ENCODE measurements around the gene PWP2. TPM values are rescaled to one million over a fixed set of nuclear protein-coding genes. Genes with fewer than 3 reads are reported as not detected.

PWP2 gene
- total RNA-seq, 1 experiment from 2014 or later = 6.0 TPM

GRCh38 chr21:44078411-44078981, 28.7 kb upstream of the PWP2 start:
- Histone ChIP-seq H3K4me2 (ENCODE audit: insufficient read depth, insufficient read length, low read length) (no peak overlapping the region), H2AFZ (ENCODE audit: low read length) (no peak overlapping the region), H3K23ac (ENCODE audit: insufficient read length, low read depth, low read length) (no peak overlapping the region), H2BK15ac (ENCODE audit: low read depth, low read length) (no peak overlapping the region), H3K79me2 (ENCODE audit: insufficient read depth, low read length) (no peaks in the 10 kb centered on the region), H2BK20ac (ENCODE audit: low read depth, low read length, poor library complexity, severe bottlenecking) (no peak overlapping the region), H3K23me2 (ENCODE audit: insufficient read length, low read depth, low read length, poor library complexity, severe bottlenecking) (no peaks in the 10 kb centered on the region), H4K8ac (replicated peaks; ENCODE audit: insufficient read length, low read depth, low read length) (no peak overlapping the region), H3K79me1 (ENCODE audit: insufficient read depth, low read depth, low read length, poor library complexity, severe bottlenecking) (no peaks in the 10 kb centered on the region), H3K27me3 (ENCODE audit: insufficient read depth, low read length) (no peaks in the 10 kb centered on the region), H3K14ac (ENCODE audit: insufficient read depth, low read length) (no peak overlapping the region), H4K20me1 (ENCODE audit: control insufficient read depth, insufficient read depth, insufficient read length) (no peaks in the 10 kb centered on the region), H2BK5ac (ENCODE audit: insufficient read length, low read length) (no peak overlapping the region), H3T11ph (ENCODE audit: low read length) (no peak overlapping the region), H3K9ac (ENCODE audit: extremely low read depth, insufficient read length, low read length) (no peak overlapping the region), H2AK5ac (ENCODE audit: insufficient read length, low read length) (no peak overlapping the region), H2BK120ac (ENCODE audit: low read depth, low read length, poor library complexity, severe bottlenecking) (no peak overlapping the region), H4K5ac (ENCODE audit: insufficient read length, low read depth, low read length) (no peak overlapping the region), H3K4me1 (ENCODE audit: insufficient read depth, low read length) (no peaks in the 10 kb centered on the region), H3K27ac (ENCODE audit: insufficient read length, low read depth, low read length) (no peak overlapping the region), H3K9me3 (ENCODE audit: control insufficient read depth, low read depth, low read length) (no peaks in the 10 kb centered on the region), H2BK12ac (ENCODE audit: insufficient read length, low read depth, low read length) (no peak overlapping the region), H3K4ac (ENCODE audit: low read depth, low read length) (no peak overlapping the region), H4K91ac (ENCODE audit: insufficient read length, low read depth, low read length) (no peak overlapping the region), H3K18ac (ENCODE audit: insufficient read length, low read depth, low read length) (no peak overlapping the region), H3K56ac (ENCODE audit: insufficient read length, low read depth, low read length) (no peak overlapping the region)
- H3K4me1 Mint-ChIP-seq = peaks cover 12% of the 10 kb centered on the region in 2 experiments
- H3K27me3 Mint-ChIP-seq (ENCODE audit: low read depth) = no peaks in the 10 kb centered on the region
- DNase-seq = peak; percentile 48
- no CpG with 5 or more reads among the region's 5 CpGs for WGBS (ENCODE audit: extremely low coverage, insufficient read length, low lambda C conversion rate)
- no peak overlapping the region for H3K4me3 Mint-ChIP-seq
- no peak for TF ChIP-seq CTCF (conservative IDR thresholded peaks at IDR 0.05)
- H3K27ac Mint-ChIP-seq = peak overlapping the region in 1 of 3 experiments; percentile 76; a peak in 4 of 7 replicates
- peaks cover 29 to 82% (median 74%) of the 10 kb centered on the region in 3 experiments; a peak in 6 of 7 replicates for H3K36me3 Mint-ChIP-seq (ENCODE audit: insufficient read depth in 1 of 3, low read depth in 3 of 3)
- H3K9me3 Mint-ChIP-seq = no peaks in the 10 kb centered on the region

All from H9 (cell line).